Measurements from ENCODE around the gene CEACAM21. TPM values are rescaled to one million over a fixed set of nuclear protein-coding genes. Genes with fewer than 3 reads are reported as not detected.
A peak's percentile ranks its signal among the peaks of the same experiment; 100 is the strongest.

Gene CEACAM21
- total and polyA plus RNA-seq, 8 donors, result 0.63 to 6.1 (median 2.0) TPM; not detected in 5

- peaks cover 0 to 37% (median 8%) of the 10 kb centered on the region in 3 donors for H3K27me3 ChIP-seq
- no peaks in the 10 kb centered on the region for H3K4me1 ChIP-seq
- H3K36me3 ChIP-seq, result no peaks in the 10 kb centered on the region
- peaks cover 0 to 11% (median 5%) of the 10 kb centered on the region in 4 donors for H3K9me3 ChIP-seq
- TF ChIP-seq POLR2AphosphoS5 (IDR thresholded peaks at IDR 0.05) (no peak), EP300 (IDR thresholded peaks at IDR 0.05) (no peak), POLR2A (IDR thresholded peaks at IDR 0.05) (no peak)
- TF ChIP-seq, protein P1, sequence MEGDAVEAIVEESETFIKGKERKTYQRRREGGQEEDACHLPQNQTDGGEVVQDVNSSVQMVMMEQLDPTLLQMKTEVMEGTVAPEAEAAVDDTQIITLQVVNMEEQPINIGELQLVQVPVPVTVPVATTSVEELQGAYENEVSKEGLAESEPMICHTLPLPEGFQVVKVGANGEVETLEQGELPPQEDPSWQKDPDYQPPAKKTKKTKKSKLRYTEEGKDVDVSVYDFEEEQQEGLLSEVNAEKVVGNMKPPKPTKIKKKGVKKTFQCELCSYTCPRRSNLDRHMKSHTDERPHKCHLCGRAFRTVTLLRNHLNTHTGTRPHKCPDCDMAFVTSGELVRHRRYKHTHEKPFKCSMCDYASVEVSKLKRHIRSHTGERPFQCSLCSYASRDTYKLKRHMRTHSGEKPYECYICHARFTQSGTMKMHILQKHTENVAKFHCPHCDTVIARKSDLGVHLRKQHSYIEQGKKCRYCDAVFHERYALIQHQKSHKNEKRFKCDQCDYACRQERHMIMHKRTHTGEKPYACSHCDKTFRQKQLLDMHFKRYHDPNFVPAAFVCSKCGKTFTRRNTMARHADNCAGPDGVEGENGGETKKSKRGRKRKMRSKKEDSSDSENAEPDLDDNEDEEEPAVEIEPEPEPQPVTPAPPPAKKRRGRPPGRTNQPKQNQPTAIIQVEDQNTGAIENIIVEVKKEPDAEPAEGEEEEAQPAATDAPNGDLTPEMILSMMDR (IDR thresholded peaks at IDR 0.05), result no peak
- WGBS, 5 donors, result 57 to 69% (median 63%) methylated on average over 6 of the region's 6 CpGs
- DNase-seq, result no peak
- intact Hi-C loops (cut with DNase I; ENCODE audit: low total_unique reads), result no loop called here
- peak overlapping the region in 4 of 5 donors; percentile 20 to 62 (median 59) for H3K27ac ChIP-seq
- H3K4me3 ChIP-seq, result no peak overlapping the region
These were observed 23.4 kb upstream of the CEACAM21 start for GRCh38 chr19:41552558-41552957.

- TF ChIP-seq EP300 (IDR thresholded peaks at IDR 0.05), result no peak
- no peak overlapping the region for H3K27ac ChIP-seq
- peaks cover 0 to 43% (median 8%) of the 10 kb centered on the region in 3 donors for H3K27me3 ChIP-seq
- no peak overlapping the region for H3K4me3 ChIP-seq
- no peaks in the 10 kb centered on the region for H3K36me3 ChIP-seq
- DNase-seq, result no peak
- intact Hi-C loops (cut with DNase I; ENCODE audit: low total_unique reads), result no loop called here
- WGBS, 5 donors, result 82 to 92% (median 86%) methylated on average over 4 of the region's 4 CpGs
- H3K9me3 ChIP-seq, result peaks cover 0 to 11% (median 5%) of the 10 kb centered on the region in 4 donors
- no peaks in the 10 kb centered on the region for H3K4me1 ChIP-seq
These were observed 22.2 kb upstream of the CEACAM21 start for GRCh38 chr19:41553804-41554203.

DNA sequence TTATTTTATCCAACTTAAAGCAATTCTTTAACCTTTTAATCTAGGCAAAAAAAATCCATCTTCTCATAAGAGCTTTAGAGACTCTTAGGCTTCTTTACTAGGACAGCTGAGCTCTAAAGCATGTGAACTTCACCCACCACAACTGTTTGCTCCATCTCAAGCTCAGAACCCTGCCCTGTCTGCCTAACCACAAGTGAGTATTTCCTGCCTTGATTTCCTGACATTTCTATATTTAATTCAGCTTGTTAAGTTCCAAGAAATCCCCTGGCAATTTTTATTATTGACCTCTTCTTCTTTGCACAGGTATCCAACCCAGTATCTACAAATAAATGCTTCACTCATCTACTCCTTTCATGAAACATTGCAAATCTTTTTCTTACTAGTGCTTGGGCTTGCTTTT, 21.1 kb upstream of the CEACAM21 start:
- peak overlapping the region in 2 of 5 donors; percentile 25 to 41 for H3K27ac ChIP-seq
- H3K36me3 ChIP-seq, result no peaks in the 10 kb centered on the region
- TF ChIP-seq POLR2A (IDR thresholded peaks at IDR 0.05) (no peak), EP300 (IDR thresholded peaks at IDR 0.05) (no peak), POLR2AphosphoS5 (IDR thresholded peaks at IDR 0.05) (no peak)
- TF ChIP-seq, protein P1 (IDR thresholded peaks at IDR 0.05), result no peak
- H3K4me3 ChIP-seq, result no peak overlapping the region
- peak in 1 of 2 donors; percentile 40 for DNase-seq
- H3K27me3 ChIP-seq, result peaks cover 0 to 36% (median 8%) of the 10 kb centered on the region in 3 donors
- intact Hi-C loops (cut with DNase I; ENCODE audit: low total_unique reads), result no loop called here
- peaks cover 0 to 11% (median 5%) of the 10 kb centered on the region in 4 donors for H3K9me3 ChIP-seq
- no peaks in the 10 kb centered on the region for H3K4me1 ChIP-seq

- Histone ChIP-seq H3K36me3 (no peaks in the 10 kb centered on the region), H3K27ac (peak overlapping the region in 2 of 5 donors; percentile 14 to 25), H3K27me3 (peaks cover 0 to 33% (median 8%) of the 10 kb centered on the region in 3 donors), H3K9me3 (peaks cover 0 to 11% (median 5%) of the 10 kb centered on the region in 4 donors), H3K4me1 (no peaks in the 10 kb centered on the region), H3K4me3 (no peak overlapping the region)
- TF ChIP-seq, protein P1 (IDR thresholded peaks at IDR 0.05), result no peak
- TF ChIP-seq EP300 (IDR thresholded peaks at IDR 0.05) (no peak), POLR2A (IDR thresholded peaks at IDR 0.05) (no peak), POLR2AphosphoS5 (IDR thresholded peaks at IDR 0.05) (no peak)
- DNase-seq, result no peak
- intact Hi-C loops (cut with DNase I; ENCODE audit: low total_unique reads), result no loop called here
- whole genome bisulfite sequencing, 5 donors, result 30 to 55% (median 34%) methylated on average over 3 of the region's 3 CpGs
These were observed 20.2 kb upstream of the CEACAM21 start for GRCh38 chr19:41555748-41556147.

DNA sequence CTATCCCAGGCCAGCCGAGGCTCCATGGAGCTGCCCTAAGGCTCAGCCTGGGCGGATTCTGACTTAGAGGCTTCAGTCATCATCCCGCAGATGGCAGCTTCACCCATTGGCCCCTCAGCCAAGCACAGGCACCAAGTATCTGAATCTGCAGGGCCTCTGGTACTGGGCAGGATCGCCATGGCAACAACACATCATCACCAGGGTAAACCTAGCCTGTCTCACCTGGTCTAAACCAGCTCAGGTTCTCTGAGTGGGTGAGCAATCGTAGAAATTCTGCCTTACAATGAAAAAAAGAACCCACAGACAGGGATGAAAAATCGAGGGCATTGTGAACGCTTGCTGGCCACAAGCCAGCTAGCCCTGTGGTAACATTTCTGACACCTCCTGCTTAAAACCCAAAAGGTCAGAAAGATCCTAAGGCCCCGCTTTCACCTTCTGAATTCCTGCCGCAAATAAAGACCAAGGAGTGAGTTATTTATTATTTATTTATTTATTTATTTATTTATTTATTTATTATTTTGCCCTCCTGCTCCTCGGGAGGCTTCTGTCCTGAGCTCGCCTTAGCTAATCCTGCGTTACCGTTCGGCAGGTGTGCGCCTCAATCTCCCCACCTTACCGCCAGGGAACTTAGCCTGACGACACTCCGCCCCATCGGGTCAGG, 12.0 kb upstream of the CEACAM21 start:
- TF ChIP-seq, protein P1 (IDR thresholded peaks at IDR 0.05), result no peak
- TF ChIP-seq POLR2AphosphoS5 (IDR thresholded peaks at IDR 0.05), result no peak
- TF ChIP-seq EP300 (IDR thresholded peaks at IDR 0.05), result no peak
- no peak for TF ChIP-seq POLR2A (IDR thresholded peaks at IDR 0.05)
- peak in 1 of 2 donors; percentile 28 for DNase-seq
- WGBS, 5 donors, result 19 to 25% (median 23%) methylated on average over 17 to 19 of the region's 19 CpGs
- H3K27me3 ChIP-seq, result peaks cover 15 to 75% (median 25%) of the 10 kb centered on the region in 3 donors
- no peaks in the 10 kb centered on the region for H3K9me3 ChIP-seq
- H3K4me3 ChIP-seq, result peak overlapping the region in 1 of 4 donors; percentile 22
- H3K27ac ChIP-seq, result no peak overlapping the region
- H3K4me1 ChIP-seq, result peaks cover 0 to 24% (median 12%) of the 10 kb centered on the region in 4 donors
- H3K36me3 ChIP-seq, result no peaks in the 10 kb centered on the region
- intact Hi-C loops (cut with DNase I; ENCODE audit: low total_unique reads), result no loop called here
